Fibroblast of lung (primary cell): ENCODE data around the gene IZUMO4. TPM values are rescaled to one million over a fixed set of nuclear protein-coding genes. Genes with fewer than 3 reads are reported as not detected.
A peak's percentile ranks its signal among the peaks of the same experiment; 100 is the strongest.

ENCODE experiments used
- DNase-seq, 2 donors: peaks; one replicate each; pipeline versions ENCODE4 v3.0.0 to v3.0.0-alpha.2; 2010; ENCODE audit warnings: low read depth in 2 of 2
- H2AFZ ChIP-seq: 2 replicates; pipeline ENCODE4 v1.5.1; 2012; ENCODE audit warnings: low read length, control low read depth, inconsistent platforms
- H3K27ac ChIP-seq: 2 replicates; pipeline ENCODE4 v1.5.1; 2011; ENCODE audit warnings: low read length, control low read depth; ENCODE audit not compliant: insufficient read depth
- H3K27me3 ChIP-seq: 2 replicates; pipeline ENCODE4 v1.5.1; 2011; ENCODE audit warnings: mild to moderate bottlenecking, low read length; ENCODE audit not compliant: control insufficient read depth, insufficient read depth
- H3K36me3 ChIP-seq: 2 replicates; pipeline ENCODE4 v1.5.1; 2011; ENCODE audit warnings: low read length; ENCODE audit not compliant: control insufficient read depth, insufficient read depth
- H3K4me1 ChIP-seq: 2 replicates; pipeline ENCODE4 v1.5.1; 2011; ENCODE audit warnings: low read length; ENCODE audit not compliant: control insufficient read depth, insufficient read depth; ENCODE audit errors: extremely low read depth
- H3K4me2 ChIP-seq: 2 replicates; pipeline ENCODE4 v1.5.1; 2011; ENCODE audit warnings: low read length, control low read depth; ENCODE audit not compliant: insufficient read depth; ENCODE audit errors: extremely low read depth
- H3K4me3 ChIP-seq, 4 experiments: fragments of 200-600 bp in 1 of 4; sonication (generic) in 1 of 4; replicated peaks in 1 of 4; 2 replicates each; pipeline ENCODE4 v1.5.1; 2011 to 2016; ENCODE audit warnings: low read length in 4 of 4, low read depth in 3 of 4, mild to moderate bottlenecking in 3 of 4, control low read depth in 2 of 4, inconsistent platforms in 1 of 4, mixed read lengths in 1 of 4; ENCODE audit not compliant: insufficient read depth in 1 of 4; ENCODE audit errors: control extremely low read depth in 1 of 4
- H3K79me2 ChIP-seq: 2 replicates; pipeline ENCODE4 v1.5.1; 2012; ENCODE audit warnings: mild to moderate bottlenecking, low read length, inconsistent platforms; ENCODE audit not compliant: control insufficient read depth, insufficient read depth
- H3K9ac ChIP-seq: 2 replicates; pipeline ENCODE4 v1.5.1; 2011; ENCODE audit warnings: mild to moderate bottlenecking, low read length, control low read depth; ENCODE audit not compliant: insufficient read depth
- H3K9me3 ChIP-seq: 2 replicates; pipeline ENCODE4 v1.5.1; 2012; ENCODE audit warnings: low read depth, low read length; ENCODE audit not compliant: control insufficient read depth, insufficient read depth
- H4K20me1 ChIP-seq: 2 replicates; pipeline ENCODE4 v1.5.1; 2011; ENCODE audit warnings: low read length; ENCODE audit not compliant: control insufficient read depth, insufficient read depth; ENCODE audit errors: extremely low read depth
- CTCF ChIP-seq, 2 donors: IDR thresholded peaks in 1 of 2; conservative IDR thresholded peaks in 1 of 2; 1 replicate in 1 of 2; 2 replicates in 1 of 2; pipeline ENCODE4 v1.5.1; 2011 to 2012; ENCODE audit warnings: low read length in 2 of 2, control low read depth in 1 of 2, inconsistent platforms in 1 of 2, low read depth in 1 of 2, mild to moderate bottlenecking in 1 of 2
- EZH2 ChIP-seq: IDR thresholded peaks from 2 replicates; pipeline ENCODE4 v1.5.1; 2012; ENCODE audit warnings: low read length, control low read depth, mild to moderate bottlenecking; ENCODE audit errors: missing control alignments
- polyA plus RNA-seq, 2 donors: library from polyadenylated mRNA; depleted of rRNA in 1 of 2; stranded (reverse) in 1 of 2; unstranded in 1 of 2; fragments of >200 nt; gene quantifications; 2 replicates each; pipeline ENCODE4 v1.2.1, GENCODE V29; 2011 to 2012; ENCODE audit warnings: missing spikeins in 1 of 2
- total RNA-seq: library from RNA; depleted of rRNA; stranded (reverse); fragments of >200 nt; gene quantifications from 2 replicates; pipeline ENCODE4 v1.2.1, GENCODE V29; 2014

Gene IZUMO4
- total and polyA plus RNA-seq, 2 donors (not counting 1 experiment from before 2014, with no cell fraction given) = 0.56 to 1.3 TPM

GRCh38 chr19:2111886-2112285 lies 15.2 kb downstream of the IZUMO4 start:
- Histone ChIP-seq H3K9ac (no peak overlapping the region), H3K9me3 (no peaks in the 10 kb centered on the region), H3K4me3 (no peak overlapping the region), H3K4me2 (no peak overlapping the region), H3K27ac (no peak overlapping the region), H2AFZ (no peak overlapping the region), H3K4me1 (no peaks in the 10 kb centered on the region), H3K27me3 (no peaks in the 10 kb centered on the region), H3K36me3 (peaks cover 63% of the 10 kb centered on the region), H4K20me1 (no peaks in the 10 kb centered on the region), H3K79me2 (no peaks in the 10 kb centered on the region)
- no peak for TF ChIP-seq EZH2
- no peak for TF ChIP-seq CTCF (conservative IDR thresholded peaks at IDR 0.05 in 1 of 2, IDR thresholded peaks at IDR 0.05 in 1 of 2; ENCODE audit: low read depth in 1 of 2, low read length in 2 of 2)
- DNase-seq = no peak

- no peak overlapping the region for H3K4me3 ChIP-seq
- no peak overlapping the region for H2AFZ ChIP-seq
- H4K20me1 ChIP-seq = no peaks in the 10 kb centered on the region
- peak in 1 of 2 donors; percentile 18 for DNase-seq
- no peaks in the 10 kb centered on the region for H3K79me2 ChIP-seq
- no peak overlapping the region for H3K4me2 ChIP-seq
- H3K27me3 ChIP-seq = no peaks in the 10 kb centered on the region
- H3K9me3 ChIP-seq = no peaks in the 10 kb centered on the region
- H3K9ac ChIP-seq = no peak overlapping the region
- no peaks in the 10 kb centered on the region for H3K4me1 ChIP-seq
- peaks cover 71% of the 10 kb centered on the region for H3K36me3 ChIP-seq
- TF ChIP-seq EZH2 (no peak), CTCF (conservative IDR thresholded peaks at IDR 0.05 in 1 of 2, IDR thresholded peaks at IDR 0.05 in 1 of 2; ENCODE audit: low read depth in 1 of 2, low read length in 2 of 2) (no peak)
- no peak overlapping the region for H3K27ac ChIP-seq
These were observed 16.0 kb downstream of the IZUMO4 start for GRCh38 chr19:2112516-2113320.

GRCh38 chr19:2113439-2114211 lies 16.9 kb downstream of the IZUMO4 start:
- peaks cover 70% of the 10 kb centered on the region for H3K36me3 ChIP-seq
- H3K4me3 ChIP-seq = no peak overlapping the region
- no peak overlapping the region for H3K4me2 ChIP-seq
- peak in 1 of 2 donors; percentile 48 for DNase-seq
- H3K27ac ChIP-seq = no peak overlapping the region
- H3K79me2 ChIP-seq = no peaks in the 10 kb centered on the region
- no peak for TF ChIP-seq CTCF (conservative IDR thresholded peaks at IDR 0.05 in 1 of 2, IDR thresholded peaks at IDR 0.05 in 1 of 2; ENCODE audit: low read depth in 1 of 2, low read length in 2 of 2)
- no peak for TF ChIP-seq EZH2
- no peaks in the 10 kb centered on the region for H3K4me1 ChIP-seq
- H2AFZ ChIP-seq = no peak overlapping the region
- no peaks in the 10 kb centered on the region for H4K20me1 ChIP-seq
- H3K9ac ChIP-seq = no peak overlapping the region
- no peaks in the 10 kb centered on the region for H3K9me3 ChIP-seq
- no peaks in the 10 kb centered on the region for H3K27me3 ChIP-seq
